ENCODE results near the gene CCR9. TPM values are rescaled to one million over a fixed set of nuclear protein-coding genes. Genes with fewer than 3 reads are reported as not detected.
A peak's percentile ranks its signal among the peaks of the same experiment; 100 is the strongest.

The CCR9 gene
- total RNA-seq, 4 donors from 2014 or later: 0.17 TPM; not detected in 3

DNA sequence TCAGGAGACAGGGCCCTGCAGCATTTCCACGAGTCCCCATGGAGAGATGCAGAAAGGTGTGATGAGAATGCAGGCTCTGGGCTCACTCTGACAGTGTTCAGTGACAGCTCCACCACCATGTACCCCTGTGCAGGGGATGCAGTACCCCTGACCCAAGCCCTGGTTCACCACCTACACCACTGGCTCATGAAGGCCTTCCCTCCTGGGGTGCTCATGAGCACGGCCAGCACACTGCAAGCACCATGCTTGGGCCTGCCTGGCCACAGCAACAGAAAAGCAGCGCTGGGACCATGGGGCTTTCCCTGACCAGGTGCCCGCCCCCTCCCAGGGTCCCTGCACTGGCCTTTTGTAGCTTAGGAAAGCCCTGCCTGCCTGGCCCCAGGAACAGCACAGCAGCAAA lies 63.1 kb downstream of the CCR9 start:
- DNase-seq (ENCODE audit: extremely low spot score): no peak
- H3K4me1 ChIP-seq: peaks cover 0 to 13% (median 4%) of the 10 kb centered on the region in 4 donors
- intact Hi-C loops (cut with DNase I): no loop called here
- TF ChIP-seq EP300 (IDR thresholded peaks at IDR 0.05): no peak
- TF ChIP-seq, protein P1, sequence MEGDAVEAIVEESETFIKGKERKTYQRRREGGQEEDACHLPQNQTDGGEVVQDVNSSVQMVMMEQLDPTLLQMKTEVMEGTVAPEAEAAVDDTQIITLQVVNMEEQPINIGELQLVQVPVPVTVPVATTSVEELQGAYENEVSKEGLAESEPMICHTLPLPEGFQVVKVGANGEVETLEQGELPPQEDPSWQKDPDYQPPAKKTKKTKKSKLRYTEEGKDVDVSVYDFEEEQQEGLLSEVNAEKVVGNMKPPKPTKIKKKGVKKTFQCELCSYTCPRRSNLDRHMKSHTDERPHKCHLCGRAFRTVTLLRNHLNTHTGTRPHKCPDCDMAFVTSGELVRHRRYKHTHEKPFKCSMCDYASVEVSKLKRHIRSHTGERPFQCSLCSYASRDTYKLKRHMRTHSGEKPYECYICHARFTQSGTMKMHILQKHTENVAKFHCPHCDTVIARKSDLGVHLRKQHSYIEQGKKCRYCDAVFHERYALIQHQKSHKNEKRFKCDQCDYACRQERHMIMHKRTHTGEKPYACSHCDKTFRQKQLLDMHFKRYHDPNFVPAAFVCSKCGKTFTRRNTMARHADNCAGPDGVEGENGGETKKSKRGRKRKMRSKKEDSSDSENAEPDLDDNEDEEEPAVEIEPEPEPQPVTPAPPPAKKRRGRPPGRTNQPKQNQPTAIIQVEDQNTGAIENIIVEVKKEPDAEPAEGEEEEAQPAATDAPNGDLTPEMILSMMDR (IDR thresholded peaks at IDR 0.05): no peak
- TF ChIP-seq POLR2A (IDR thresholded peaks at IDR 0.05; ENCODE audit: low read depth): no peak
- no peaks in the 10 kb centered on the region for H3K9me3 ChIP-seq
- H3K36me3 ChIP-seq: peaks cover 55 to 98% (median 86%) of the 10 kb centered on the region in 4 donors
- 96% methylated on average over 3 of the region's 4 CpGs for WGBS
- no peak overlapping the region for H3K4me3 ChIP-seq
- peak overlapping the region in 1 of 4 donors; percentile 56 for H3K27ac ChIP-seq (replicated peaks in 1 of 4)
- no peaks in the 10 kb centered on the region for H3K27me3 ChIP-seq

DNA sequence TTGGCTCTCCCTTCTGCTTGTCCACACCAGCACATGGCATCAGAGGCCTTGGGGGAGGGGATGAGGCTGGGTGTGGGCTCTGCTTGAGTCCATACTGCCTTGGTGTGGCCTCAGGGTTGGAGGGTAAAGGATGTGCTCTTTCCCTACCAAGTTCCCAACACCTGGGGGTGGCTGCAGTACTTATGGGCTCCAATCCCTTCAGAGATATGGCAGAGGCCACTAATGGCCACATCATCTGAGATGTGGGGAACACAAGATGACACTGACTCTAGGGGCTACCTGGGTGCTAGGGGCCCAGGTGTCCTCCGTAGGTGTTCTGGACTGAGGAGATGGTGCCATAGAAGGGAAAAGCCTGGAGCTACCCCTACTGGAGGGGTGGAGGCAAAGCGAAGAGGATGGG lies 63.8 kb downstream of the CCR9 start:
- Histone ChIP-seq H3K4me3 (no peak overlapping the region), H3K27me3 (no peaks in the 10 kb centered on the region), H3K9me3 (no peaks in the 10 kb centered on the region), H3K36me3 (peaks cover 62 to 99% (median 92%) of the 10 kb centered on the region in 4 donors), H3K4me1 (peaks cover 0 to 13% (median 4%) of the 10 kb centered on the region in 4 donors), H3K27ac (replicated peaks in 1 of 4) (peak overlapping the region in 2 of 4 donors; percentile 25 to 56)
- intact Hi-C loops (cut with DNase I): no loop called here
- TF ChIP-seq, protein P1 (IDR thresholded peaks at IDR 0.05): no peak
- TF ChIP-seq POLR2A (IDR thresholded peaks at IDR 0.05; ENCODE audit: low read depth): no peak
- TF ChIP-seq POLR2AphosphoS5 (IDR thresholded peaks at IDR 0.05): no peak
- no peak for TF ChIP-seq EP300 (IDR thresholded peaks at IDR 0.05)
- 100% methylated on average over 1 of the region's 2 CpGs for WGBS
- DNase-seq (ENCODE audit: extremely low spot score): no peak

DNA sequence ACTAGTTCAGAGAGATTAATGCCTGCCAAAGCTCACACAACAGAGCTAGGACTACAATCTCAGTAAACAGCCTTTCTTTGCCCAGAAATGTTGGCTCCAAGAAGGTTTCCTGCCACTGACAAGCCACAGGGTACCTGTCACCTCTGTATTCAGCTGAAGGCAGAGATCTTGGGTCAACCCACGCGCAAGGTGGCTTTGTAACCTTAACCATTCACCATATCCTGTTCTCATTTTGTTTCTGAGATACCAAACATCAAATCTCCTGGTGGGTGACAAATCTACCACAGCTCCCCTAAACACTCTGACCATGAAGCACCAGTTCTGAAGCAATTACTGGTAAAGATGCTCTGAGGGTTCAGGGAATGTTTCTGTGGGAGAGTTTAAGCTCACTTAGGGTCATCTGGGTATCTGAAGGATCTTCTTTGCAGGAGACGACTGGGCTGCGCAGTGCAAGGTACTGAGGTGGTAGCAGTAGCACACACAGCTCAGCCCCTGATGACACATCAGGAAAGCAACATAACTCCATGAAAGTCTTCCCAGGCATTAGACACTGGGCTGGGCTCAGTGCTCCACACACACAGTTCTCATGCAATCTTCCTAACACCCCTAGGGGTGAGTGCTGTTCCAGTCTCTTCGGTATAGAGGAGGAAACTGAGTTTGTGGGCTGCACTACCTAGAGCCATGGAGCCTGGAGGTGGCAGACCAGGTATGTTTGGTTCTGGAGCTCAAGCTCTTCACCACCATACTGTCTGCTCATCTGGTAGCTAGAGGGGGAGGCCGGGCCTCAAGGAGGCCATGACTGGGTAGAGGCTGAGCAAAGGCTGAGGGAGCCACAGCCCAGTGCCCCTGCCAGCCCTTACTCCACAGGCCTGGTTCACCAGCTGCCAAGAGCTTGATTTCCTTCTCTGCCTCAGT lies 64.6 kb downstream of the CCR9 start:
- WGBS: 93% methylated on average over 2 of the region's 6 CpGs

DNA sequence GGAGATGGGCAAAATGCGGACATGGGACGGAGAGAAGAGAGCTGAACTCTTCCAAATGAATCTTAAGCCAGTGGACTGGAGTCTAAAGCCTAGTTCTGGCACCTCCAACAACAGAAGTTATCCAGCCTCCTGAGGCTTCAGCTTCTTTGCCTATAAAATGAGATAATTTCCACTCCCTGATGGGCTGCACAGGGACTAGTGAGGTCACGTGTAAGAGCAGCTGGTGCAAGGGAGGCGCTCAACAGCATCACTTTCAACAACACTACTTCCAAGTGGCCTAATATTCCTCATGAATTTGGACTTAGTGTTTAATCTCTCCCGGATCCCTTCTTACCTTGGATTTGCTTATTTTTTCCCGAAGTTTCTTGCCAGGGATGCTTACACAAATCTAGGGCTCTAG lies 65.6 kb downstream of the CCR9 start:
- H3K27me3 ChIP-seq: no peaks in the 10 kb centered on the region
- H3K9me3 ChIP-seq: no peaks in the 10 kb centered on the region
- DNase-seq (ENCODE audit: extremely low spot score): no peak
- 84% methylated on average over 6 of the region's 6 CpGs for WGBS
- H3K4me1 ChIP-seq: peaks cover 0 to 13% (median 4%) of the 10 kb centered on the region in 4 donors
- H3K27ac ChIP-seq (replicated peaks in 1 of 4): no peak overlapping the region
- TF ChIP-seq, protein P1 (IDR thresholded peaks at IDR 0.05): no peak
- TF ChIP-seq POLR2AphosphoS5 (IDR thresholded peaks at IDR 0.05): no peak
- no peak for TF ChIP-seq POLR2A (IDR thresholded peaks at IDR 0.05; ENCODE audit: low read depth)
- no peak for TF ChIP-seq EP300 (IDR thresholded peaks at IDR 0.05)
- no peak overlapping the region for H3K4me3 ChIP-seq
- peaks cover 69 to 100% (median 95%) of the 10 kb centered on the region in 4 donors for H3K36me3 ChIP-seq
- intact Hi-C loops (cut with DNase I): no loop called here

More for the DNA sequence above, 64.6 kb downstream of the CCR9 start:
- Histone ChIP-seq H3K4me1 (peaks cover 0 to 13% (median 4%) of the 10 kb centered on the region in 4 donors), H3K9me3 (no peaks in the 10 kb centered on the region), H3K4me3 (no peak overlapping the region), H3K27ac (replicated peaks in 1 of 4) (peak overlapping the region in 2 of 4 donors; percentile 25 to 56), H3K36me3 (peaks cover 69 to 100% (median 96%) of the 10 kb centered on the region in 4 donors), H3K27me3 (no peaks in the 10 kb centered on the region)
- DNase-seq (ENCODE audit: extremely low spot score): no peak
- TF ChIP-seq EP300 (IDR thresholded peaks at IDR 0.05) (no peak), POLR2AphosphoS5 (IDR thresholded peaks at IDR 0.05) (no peak), POLR2A (IDR thresholded peaks at IDR 0.05; ENCODE audit: low read depth) (no peak)
- TF ChIP-seq, protein P1 (IDR thresholded peaks at IDR 0.05): no peak
- intact Hi-C loops (cut with DNase I): no loop called here

All from esophagus muscularis mucosa (tissue), 4 donors.